Mucosa of stomach (tissue), 1 donor: Measurements from ENCODE around the gene PLXDC2.

Experiments used
- H3K27me3 ChIP-seq: one replicate; pipeline ENCODE4 v1.7.0; 2013; ENCODE audit warnings: mild to moderate bottlenecking, low read length; ENCODE audit not compliant: control insufficient read depth, insufficient read depth
- H3K36me3 ChIP-seq: one replicate; pipeline ENCODE4 v1.7.0; 2013; ENCODE audit warnings: low read length; ENCODE audit not compliant: control insufficient read depth, insufficient read depth
- H3K4me1 ChIP-seq: one replicate; pipeline ENCODE4 v1.7.0; 2013; ENCODE audit warnings: mild to moderate bottlenecking, low read length; ENCODE audit not compliant: control insufficient read depth, insufficient read depth
- H3K4me3 ChIP-seq: one replicate; pipeline ENCODE4 v1.7.0; 2013; ENCODE audit warnings: low read length
- H3K9ac ChIP-seq: one replicate; pipeline ENCODE4 v1.7.0; 2013; ENCODE audit warnings: mild to moderate bottlenecking, low read length, moderate library complexity
- H3K9me3 ChIP-seq: one replicate; pipeline ENCODE4 v1.7.0; 2013; ENCODE audit warnings: mild to moderate bottlenecking, low read length, moderate library complexity; ENCODE audit not compliant: control insufficient read depth
- donor health status: Pancreatic carcinoma.

PLXDC2 gene

GRCh38 chr10:19840776-19841175, 24.5 kb downstream of the PLXDC2 start:
- Histone ChIP-seq H3K9me3 (no peaks in the 10 kb centered on the region), H3K36me3 (no peaks in the 10 kb centered on the region), H3K4me1 (no peaks in the 10 kb centered on the region), H3K27me3 (no peaks in the 10 kb centered on the region), H3K4me3 (no peak overlapping the region), H3K9ac (no peak overlapping the region)

- H3K27me3 ChIP-seq = no peaks in the 10 kb centered on the region
- H3K9me3 ChIP-seq = no peaks in the 10 kb centered on the region
- no peak overlapping the region for H3K4me3 ChIP-seq
- no peak overlapping the region for H3K9ac ChIP-seq
- no peaks in the 10 kb centered on the region for H3K36me3 ChIP-seq
- no peaks in the 10 kb centered on the region for H3K4me1 ChIP-seq
These were observed 27.3 kb downstream of the PLXDC2 start for GRCh38 chr10:19843487-19843886.

GRCh38 chr10:19845503-19846368, 29.5 kb downstream of the PLXDC2 start:
- Histone ChIP-seq H3K9ac (no peak overlapping the region), H3K4me1 (no peaks in the 10 kb centered on the region), H3K36me3 (no peaks in the 10 kb centered on the region), H3K4me3 (no peak overlapping the region), H3K27me3 (no peaks in the 10 kb centered on the region), H3K9me3 (no peaks in the 10 kb centered on the region)

GRCh38 chr10:19847321-19847720, 31.1 kb downstream of the PLXDC2 start:
- Histone ChIP-seq H3K4me3 (no peak overlapping the region), H3K36me3 (no peaks in the 10 kb centered on the region), H3K9me3 (no peaks in the 10 kb centered on the region), H3K4me1 (no peaks in the 10 kb centered on the region), H3K27me3 (no peaks in the 10 kb centered on the region), H3K9ac (no peak overlapping the region)

- H3K4me3 ChIP-seq = no peak overlapping the region
- H3K9me3 ChIP-seq = no peaks in the 10 kb centered on the region
- no peaks in the 10 kb centered on the region for H3K36me3 ChIP-seq
- no peaks in the 10 kb centered on the region for H3K27me3 ChIP-seq
- H3K9ac ChIP-seq = no peak overlapping the region
- H3K4me1 ChIP-seq = no peaks in the 10 kb centered on the region
These were observed 32.2 kb downstream of the PLXDC2 start for GRCh38 chr10:19848226-19848985.

- H3K4me1 ChIP-seq = no peaks in the 10 kb centered on the region
- no peak overlapping the region for H3K9ac ChIP-seq
- H3K4me3 ChIP-seq = no peak overlapping the region
- H3K36me3 ChIP-seq = no peaks in the 10 kb centered on the region
- H3K27me3 ChIP-seq = no peaks in the 10 kb centered on the region
- no peaks in the 10 kb centered on the region for H3K9me3 ChIP-seq
These were observed 37.6 kb downstream of the PLXDC2 start for GRCh38 chr10:19853831-19854230.

- H3K36me3 ChIP-seq = no peaks in the 10 kb centered on the region
- no peak overlapping the region for H3K4me3 ChIP-seq
- H3K9me3 ChIP-seq = no peaks in the 10 kb centered on the region
- H3K9ac ChIP-seq = no peak overlapping the region
- H3K27me3 ChIP-seq = no peaks in the 10 kb centered on the region
- H3K4me1 ChIP-seq = no peaks in the 10 kb centered on the region
These were observed 41.6 kb downstream of the PLXDC2 start for GRCh38 chr10:19857876-19858275.

- no peaks in the 10 kb centered on the region for H3K4me1 ChIP-seq
These were observed 43.9 kb downstream of the PLXDC2 start for GRCh38 chr10:19860107-19860506.

GRCh38 chr10:19862811-19863515, 46.7 kb downstream of the PLXDC2 start:
- no peaks in the 10 kb centered on the region for H3K36me3 ChIP-seq
- H3K9ac ChIP-seq = no peak overlapping the region
- H3K9me3 ChIP-seq = no peaks in the 10 kb centered on the region
- H3K4me3 ChIP-seq = no peak overlapping the region
- H3K27me3 ChIP-seq = no peaks in the 10 kb centered on the region
- no peaks in the 10 kb centered on the region for H3K4me1 ChIP-seq

More at GRCh38 chr10:19860107-19860506, 43.9 kb downstream of the PLXDC2 start:
- Histone ChIP-seq H3K4me3 (no peak overlapping the region), H3K9me3 (no peaks in the 10 kb centered on the region), H3K27me3 (no peaks in the 10 kb centered on the region), H3K9ac (no peak overlapping the region), H3K36me3 (no peaks in the 10 kb centered on the region)

- Histone ChIP-seq H3K36me3 (no peaks in the 10 kb centered on the region), H3K4me1 (no peaks in the 10 kb centered on the region), H3K9ac (no peak overlapping the region), H3K4me3 (no peak overlapping the region), H3K9me3 (no peaks in the 10 kb centered on the region), H3K27me3 (no peaks in the 10 kb centered on the region)
These were observed 49.4 kb downstream of the PLXDC2 start for GRCh38 chr10:19865676-19866075.

- H3K4me1 ChIP-seq = no peaks in the 10 kb centered on the region
These were observed 53.1 kb downstream of the PLXDC2 start for GRCh38 chr10:19869370-19869769.

More at GRCh38 chr10:19869370-19869769, 53.1 kb downstream of the PLXDC2 start:
- H3K36me3 ChIP-seq = no peaks in the 10 kb centered on the region
- no peak overlapping the region for H3K9ac ChIP-seq
- H3K27me3 ChIP-seq = no peaks in the 10 kb centered on the region
- H3K9me3 ChIP-seq = no peaks in the 10 kb centered on the region
- no peak overlapping the region for H3K4me3 ChIP-seq
